ENCODE data around the gene DLX4. TPM values are rescaled to one million over a fixed set of nuclear protein-coding genes. Genes with fewer than 3 reads are reported as not detected.

DLX4 gene
- total RNA-seq, 4 donors from 2014 or later = 0.13 to 0.67 TPM; not detected in 2

GRCh38 chr17:49946964-49947584, 21.9 kb upstream of the DLX4 start:
- TF ChIP-seq CTCF (IDR thresholded peaks at IDR 0.05) = no peak
- TF ChIP-seq POLR2A (IDR thresholded peaks at IDR 0.05) = no peak
- Histone ChIP-seq H3K27me3 (peaks cover 0 to 97% (median 0%) of the 10 kb centered on the region in 4 donors), H3K4me1 (no peaks in the 10 kb centered on the region), H3K36me3 (no peaks in the 10 kb centered on the region), H3K4me3 (no peak overlapping the region), H3K27ac (no peak overlapping the region), H3K9me3 (no peaks in the 10 kb centered on the region)
- no CpG with 5 or more reads among the region's 11 CpGs for WGBS, 2 donors
- DNase-seq = no peak
- intact Hi-C loops (cut with DNase I) = no loop called here

- H3K36me3 ChIP-seq = no peaks in the 10 kb centered on the region
- H3K4me3 ChIP-seq = no peak overlapping the region
- peaks cover 0 to 97% (median 0%) of the 10 kb centered on the region in 4 donors for H3K27me3 ChIP-seq
- TF ChIP-seq POLR2A (IDR thresholded peaks at IDR 0.05) (no peak), CTCF (IDR thresholded peaks at IDR 0.05) (no peak)
- intact Hi-C loops (cut with DNase I) = loop anchor here (5.0 to 10.0 kb wide), 2 partner anchors 48 to 65 kb away; partner anchors contain the start of gene DLX3
- no peak for DNase-seq
- no peaks in the 10 kb centered on the region for H3K9me3 ChIP-seq
- WGBS, 2 donors = 69 to 81% methylated on average over 2 of the region's 2 CpGs
- no peak overlapping the region for H3K27ac ChIP-seq
- H3K4me1 ChIP-seq = no peaks in the 10 kb centered on the region
Measured at GRCh38 chr17:49949634-49950033, 19.4 kb upstream of the DLX4 start.

- Histone ChIP-seq H3K27me3 (peaks cover 0 to 79% (median 0%) of the 10 kb centered on the region in 4 donors), H3K4me1 (no peaks in the 10 kb centered on the region), H3K27ac (no peak overlapping the region), H3K9me3 (no peaks in the 10 kb centered on the region), H3K4me3 (no peak overlapping the region), H3K36me3 (no peaks in the 10 kb centered on the region)
- WGBS, 2 donors = 70 to 74% methylated on average over 5 to 8 of the region's 14 CpGs
- TF ChIP-seq CTCF (IDR thresholded peaks at IDR 0.05) (no peak), POLR2A (IDR thresholded peaks at IDR 0.05) (no peak)
- no peak for DNase-seq
- intact Hi-C loops (cut with DNase I) = loop anchor here (5.0 to 10.0 kb wide), 2 partner anchors 46 to 67 kb away; partner anchors contain the start of gene DLX3
Measured at GRCh38 chr17:49951362-49952082, 17.5 kb upstream of the DLX4 start.

GRCh38 chr17:49952209-49952911, 16.6 kb upstream of the DLX4 start:
- DNase-seq = no peak
- intact Hi-C loops (cut with DNase I) = loop anchor here (5.0 to 10.0 kb wide), 2 partner anchors 45 to 68 kb away; partner anchors contain the start of gene DLX3
- Histone ChIP-seq H3K36me3 (no peaks in the 10 kb centered on the region), H3K27me3 (peaks cover 0 to 78% (median 0%) of the 10 kb centered on the region in 4 donors), H3K27ac (no peak overlapping the region), H3K4me1 (no peaks in the 10 kb centered on the region), H3K9me3 (no peaks in the 10 kb centered on the region), H3K4me3 (no peak overlapping the region)
- TF ChIP-seq CTCF (IDR thresholded peaks at IDR 0.05) (peak; percentile 51 to 90 (median 78)), POLR2A (IDR thresholded peaks at IDR 0.05) (no peak)
- 30 to 71% methylated on average over 2 to 5 of the region's 7 CpGs for WGBS, 2 donors

Measured in esophagus squamous epithelium (tissue), 5 donors.